GM21381 (cell line): ENCODE measurements around the gene HDGF.

ENCODE experiments used
- ATAC-seq: cut with Tn5 transposase; IDR thresholded peaks from one replicate; pipeline ENCODE4 v1.9.1; 2021; ENCODE audit warnings: mild to moderate bottlenecking, moderate library complexity; ENCODE audit not compliant: unreplicated experiment

Gene HDGF

DNA sequence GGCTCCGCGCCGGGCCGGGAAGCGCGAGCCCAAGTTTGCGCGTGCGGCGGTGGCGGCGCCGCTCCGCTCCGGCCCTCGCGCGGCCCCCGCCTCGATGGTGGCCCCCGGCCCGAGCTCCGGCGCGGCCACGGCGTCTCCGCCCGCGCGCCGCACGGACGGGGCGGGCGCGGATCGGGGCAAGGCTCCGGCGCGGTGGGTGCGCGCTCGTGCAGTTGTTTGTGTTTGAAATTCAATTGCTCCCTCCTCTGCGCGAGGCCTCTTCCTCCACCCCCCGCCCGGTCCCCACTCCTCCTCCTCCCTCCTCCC, at the start of gene HDGF:
TSS of gene HDGF (minus strand) at position 225 of the 306 bp plus-strand sequence. CDS start 246 bp downstream, outside the sequence.
- peak; percentile 13 for ATAC-seq

DNA sequence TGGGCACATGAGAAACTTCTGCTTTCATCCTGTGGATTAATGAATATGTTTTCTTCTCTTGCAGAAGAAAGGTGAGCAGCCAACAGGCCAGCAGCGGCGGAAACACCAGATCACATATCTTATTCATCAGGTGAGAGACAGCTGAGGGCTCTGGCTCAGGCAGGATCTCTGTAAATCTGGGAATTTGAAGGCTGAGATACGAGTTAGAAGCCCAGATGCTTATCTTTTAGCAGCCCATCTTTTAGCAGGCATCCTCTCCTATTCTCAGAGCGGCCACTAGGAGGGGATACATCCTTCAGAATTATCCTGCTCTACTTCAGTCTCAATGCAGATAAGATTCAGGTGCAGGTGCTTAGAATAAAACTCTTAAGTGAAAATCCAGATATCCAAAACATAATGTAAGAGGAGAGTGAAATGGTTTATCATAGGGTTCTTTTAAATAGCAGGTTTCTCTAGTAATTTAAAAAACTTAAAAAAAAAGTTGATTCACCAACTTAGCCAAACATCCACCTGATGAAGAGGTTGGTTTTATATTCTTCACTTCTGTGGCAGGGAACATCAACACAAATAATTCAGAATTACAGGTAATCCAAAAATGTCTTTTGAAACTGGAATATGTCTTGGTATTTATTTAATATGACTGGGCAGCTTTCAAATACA, 45.9 kb upstream of the HDGF start:
- no peak for ATAC-seq

DNA sequence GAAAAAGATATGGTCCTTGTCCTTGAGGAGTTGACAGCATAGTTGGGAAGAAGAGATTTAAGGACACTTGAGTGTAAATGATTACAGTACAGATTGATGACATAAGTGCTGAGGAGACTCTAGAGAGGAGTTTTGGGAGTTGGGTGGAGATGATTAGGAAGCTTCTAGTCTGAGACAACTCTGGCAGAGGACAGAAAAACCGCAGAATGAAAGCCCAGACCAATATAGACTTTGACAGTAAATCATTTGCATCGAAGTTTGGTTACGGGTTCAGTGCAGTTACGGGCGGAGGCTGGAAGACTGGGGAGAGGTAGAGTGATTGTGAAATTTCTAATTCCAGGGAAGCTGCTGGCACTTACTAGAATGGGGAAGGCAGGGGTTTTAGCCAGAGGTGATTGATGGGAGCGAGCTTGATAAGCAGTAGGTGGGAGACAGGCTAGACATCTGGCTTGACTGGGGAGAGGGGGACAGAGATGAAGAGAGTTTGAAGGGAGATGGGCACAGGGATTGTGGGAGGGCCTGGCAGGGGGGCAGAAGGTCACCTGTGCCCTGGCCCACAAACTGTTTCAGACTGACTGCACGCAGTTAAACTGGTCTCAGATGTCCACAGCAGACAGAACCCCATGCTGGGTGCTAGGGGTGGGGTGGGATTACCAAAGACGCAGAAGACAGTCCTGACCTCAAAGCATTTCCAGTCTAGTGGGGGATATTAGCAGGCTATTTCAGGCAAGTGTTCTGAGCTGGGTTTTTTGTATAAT, 45.0 kb upstream of the HDGF start:
- ATAC-seq: no peak

DNA sequence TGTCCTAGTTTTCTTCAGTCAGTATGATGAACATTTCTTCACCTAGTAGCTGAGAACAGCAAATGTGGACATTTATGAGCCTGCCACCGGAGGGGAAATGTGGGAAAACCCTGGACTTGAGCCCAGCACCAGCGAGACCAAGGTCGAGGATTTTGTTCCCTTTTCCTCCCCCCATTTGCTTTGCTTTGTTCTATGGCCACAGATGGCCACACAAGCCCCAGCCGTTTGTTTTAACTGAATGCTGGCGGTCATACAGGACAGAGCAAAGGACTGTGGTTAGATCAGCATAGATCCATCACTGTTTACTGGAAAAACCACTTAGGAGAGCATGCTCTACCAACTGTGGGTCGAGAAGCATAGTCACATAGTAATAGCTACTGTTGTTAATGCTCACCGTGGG, 44.3 kb upstream of the HDGF start:
- ATAC-seq: no peak

DNA sequence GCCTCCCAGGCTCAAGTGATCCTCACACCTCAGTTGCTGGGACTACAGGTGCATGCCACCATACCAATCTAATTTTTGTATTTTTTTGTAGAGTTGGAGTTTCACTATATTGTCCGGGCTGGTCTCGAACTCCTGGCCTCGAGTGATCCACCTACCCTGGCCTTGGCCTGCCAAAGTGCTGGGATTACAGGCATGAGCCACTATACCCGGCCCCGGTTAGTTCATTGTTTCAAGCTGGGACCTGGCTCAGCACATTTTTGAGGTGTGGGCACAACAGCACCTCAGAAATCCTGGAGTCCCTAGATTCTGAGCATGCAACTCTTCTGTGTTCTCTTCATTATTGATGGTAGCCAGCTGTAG, 43.9 kb upstream of the HDGF start:
- ATAC-seq: no peak

DNA sequence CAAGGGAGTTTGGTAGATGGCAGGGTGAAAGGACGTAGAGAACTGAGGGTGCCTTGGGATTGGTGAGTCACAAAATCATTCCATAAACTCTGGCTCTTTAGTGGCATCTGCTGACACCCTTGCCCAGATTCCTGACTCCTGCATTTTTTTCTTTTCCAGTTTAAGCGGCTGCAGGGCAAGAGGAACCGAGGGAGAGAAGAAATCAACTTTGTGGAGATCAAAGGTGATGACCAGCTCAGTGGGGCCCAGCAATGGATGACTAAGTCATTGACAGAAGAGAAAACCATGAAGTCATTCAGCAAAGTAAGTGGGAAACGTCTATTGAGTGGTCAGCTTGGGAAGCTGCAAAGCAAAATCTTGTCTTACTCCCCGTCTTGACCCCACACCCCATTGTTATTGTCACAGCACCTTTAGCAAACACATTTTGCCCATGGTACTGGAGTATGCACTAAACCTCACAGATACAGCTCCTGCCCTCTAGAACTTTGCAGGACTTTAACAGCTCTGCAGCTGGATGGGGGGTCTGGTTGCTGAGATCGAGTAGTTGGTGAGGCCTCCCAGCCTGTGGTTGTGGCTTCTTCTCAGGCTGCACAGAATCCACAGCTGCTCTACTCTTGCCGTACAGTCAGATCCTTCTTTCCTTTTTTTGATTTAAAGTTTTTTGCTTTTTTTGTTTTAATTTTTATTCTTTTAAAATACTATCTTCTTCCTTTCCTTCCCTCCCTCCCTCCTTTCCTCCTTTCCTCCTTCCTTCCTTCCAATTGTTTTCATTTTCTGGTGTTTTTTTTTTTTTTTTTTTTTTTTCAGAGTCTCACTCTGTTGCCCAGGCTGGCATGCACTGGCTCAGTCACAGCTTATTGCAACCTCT, 43.3 kb upstream of the HDGF start:
- no peak for ATAC-seq

DNA sequence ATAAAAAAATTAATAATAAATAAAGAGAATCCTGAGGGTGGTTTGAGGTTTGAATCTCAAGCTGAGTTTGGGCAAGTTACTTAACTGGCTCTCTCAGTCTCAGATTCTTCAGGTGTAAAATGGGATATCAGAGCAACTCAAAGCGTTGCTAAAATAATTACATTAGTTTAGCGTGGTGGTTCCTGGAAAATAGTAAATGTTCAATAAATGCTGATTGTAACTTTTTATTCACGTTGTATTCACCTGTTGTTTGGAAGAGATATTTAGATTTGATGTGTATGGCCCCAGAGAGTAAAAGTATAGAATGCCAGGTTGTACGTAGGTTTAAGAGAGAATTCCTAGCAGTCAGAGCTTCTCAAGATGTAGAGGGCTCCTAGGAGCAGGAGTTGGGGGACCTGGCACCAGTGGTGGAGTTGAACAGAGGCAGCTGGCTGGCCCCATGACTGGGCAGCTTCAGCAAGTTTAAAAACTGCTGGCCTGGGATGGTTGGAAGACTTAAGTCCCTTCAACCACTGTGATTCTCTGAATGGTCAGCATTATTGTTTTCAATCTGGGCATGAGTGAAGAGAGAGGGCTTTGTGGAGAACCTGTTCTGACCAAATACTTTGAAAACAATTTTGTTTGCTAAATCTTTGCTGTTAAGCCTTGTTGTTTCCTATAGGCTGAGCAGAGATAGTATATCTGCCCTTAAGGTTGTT, 38.3 kb upstream of the HDGF start:
- no peak for ATAC-seq

DNA sequence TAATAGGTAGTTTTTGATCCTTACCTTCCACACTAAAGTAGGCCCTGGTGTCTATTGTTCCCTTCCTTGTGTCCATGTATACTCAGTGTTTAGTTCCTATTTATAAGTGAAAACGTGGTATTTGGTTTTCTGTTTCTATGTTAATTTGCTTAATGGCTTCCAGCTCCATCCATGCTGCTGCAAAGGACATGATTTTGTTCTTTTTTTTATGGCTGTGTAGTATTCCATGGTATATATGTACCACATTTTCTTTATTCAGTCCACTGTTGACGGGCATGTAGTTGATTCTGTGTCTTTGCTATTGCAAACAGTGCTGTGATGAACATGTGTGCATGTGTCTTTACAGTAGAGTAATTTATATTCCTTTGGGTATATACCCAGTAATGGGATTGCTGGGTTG, 36.7 kb upstream of the HDGF start:
- no peak for ATAC-seq

DNA sequence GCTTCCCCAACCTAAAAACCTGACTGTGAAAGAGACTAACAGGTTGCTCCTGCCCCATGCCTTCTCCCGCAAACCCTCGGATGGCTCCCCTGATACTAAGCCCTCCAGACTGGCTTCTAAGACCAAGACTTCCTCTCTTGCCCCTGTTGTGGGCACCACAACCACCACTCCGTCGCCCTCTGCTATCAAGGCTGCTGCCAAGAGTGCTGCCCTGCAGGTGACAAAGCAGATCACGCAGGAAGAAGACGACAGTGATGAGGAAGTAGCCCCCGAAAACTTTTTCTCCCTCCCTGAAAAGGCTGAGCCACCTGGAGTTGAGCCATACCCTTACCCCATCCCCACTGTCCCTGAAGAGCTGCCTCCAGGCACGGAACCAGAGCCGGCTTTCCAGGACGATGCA, 35.2 kb upstream of the HDGF start:
- no peak for ATAC-seq

DNA sequence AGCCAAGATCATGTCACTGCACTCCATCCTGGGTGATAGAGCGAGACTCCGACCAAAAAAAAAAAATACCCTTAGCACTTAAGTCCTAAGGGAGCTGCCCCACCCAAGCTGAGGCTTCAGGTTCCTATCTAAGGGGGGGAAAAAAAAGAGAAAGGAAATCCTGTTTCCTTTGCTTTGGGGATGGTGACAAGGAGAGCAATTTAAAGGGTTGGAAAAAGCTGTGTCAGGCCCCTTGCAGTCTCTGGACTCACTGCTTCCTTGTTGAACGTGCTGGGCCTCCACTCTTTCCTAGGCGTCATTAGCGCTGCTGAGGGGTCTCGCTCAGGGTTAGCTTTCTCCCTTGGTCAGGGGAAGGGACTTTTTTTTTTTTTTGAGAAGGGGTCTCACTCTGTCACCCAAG, 34.0 kb upstream of the HDGF start:
- no peak for ATAC-seq

DNA sequence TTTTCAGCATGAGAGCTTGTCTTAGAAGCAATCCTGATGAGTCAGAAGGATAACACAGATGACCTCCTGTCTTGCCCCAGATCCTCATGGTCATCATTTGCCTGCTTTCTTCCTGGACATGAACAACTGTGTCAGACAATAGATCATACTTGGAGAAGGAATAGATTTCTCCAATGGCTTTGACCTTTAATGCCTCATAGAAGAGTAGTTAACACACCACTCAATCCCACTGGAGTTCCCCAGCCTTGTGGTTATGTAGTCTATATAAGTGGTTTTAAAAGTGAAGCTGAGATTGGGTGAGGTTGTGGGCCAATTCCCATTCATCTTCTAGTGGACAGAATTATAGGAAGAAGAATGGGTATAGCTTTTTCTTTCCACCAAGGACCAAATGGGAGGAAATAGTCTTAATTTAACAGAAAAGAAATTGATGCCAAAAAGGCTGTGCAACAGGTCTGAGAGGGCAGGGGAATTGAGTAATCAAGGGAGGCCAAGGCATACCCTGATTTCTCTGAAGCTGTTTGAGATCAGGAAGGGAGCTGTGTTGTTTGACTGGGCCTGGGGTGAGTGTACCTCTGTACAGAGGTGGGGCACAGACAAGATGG, 30.2 kb upstream of the HDGF start:
- no peak for ATAC-seq

DNA sequence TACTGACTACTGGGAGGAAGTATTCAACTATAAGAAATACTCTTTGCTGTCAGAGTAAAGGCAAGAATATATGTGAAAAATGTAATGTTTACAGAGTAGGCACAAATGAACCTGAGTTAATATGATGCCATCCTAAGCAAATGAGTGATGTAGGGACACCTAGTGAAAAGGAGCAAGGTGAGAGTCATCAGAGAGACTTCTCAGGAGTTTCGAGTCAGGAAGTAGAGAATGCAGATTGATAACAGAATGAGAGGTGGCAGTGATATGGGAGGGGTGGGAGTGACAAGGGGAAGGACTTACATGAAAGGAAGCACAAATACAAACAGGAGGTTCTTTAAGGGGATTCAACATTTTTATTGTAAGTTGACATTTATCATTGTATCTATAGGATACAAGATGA, 26.1 kb upstream of the HDGF start:
- ATAC-seq: no peak

DNA sequence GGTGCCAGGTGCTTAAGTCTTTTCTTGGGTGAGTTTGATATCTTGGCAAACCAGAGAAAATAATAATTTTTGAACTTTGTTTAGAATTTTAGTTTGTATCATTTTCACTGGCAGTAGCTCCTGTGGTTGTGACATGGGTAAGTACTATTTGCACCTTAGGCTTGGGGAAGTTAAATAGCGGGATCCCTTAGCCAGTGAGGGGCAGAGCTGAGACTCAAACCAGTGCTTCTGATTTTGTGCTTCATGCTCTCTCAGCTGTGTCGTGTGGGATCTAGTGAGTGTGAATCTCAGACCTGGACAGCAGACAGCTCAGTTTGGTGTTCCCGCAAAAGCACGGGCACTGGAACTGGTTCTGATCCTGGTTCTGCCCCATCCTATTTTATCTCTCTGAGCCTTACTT, 25.5 kb upstream of the HDGF start:
- no peak for ATAC-seq

DNA sequence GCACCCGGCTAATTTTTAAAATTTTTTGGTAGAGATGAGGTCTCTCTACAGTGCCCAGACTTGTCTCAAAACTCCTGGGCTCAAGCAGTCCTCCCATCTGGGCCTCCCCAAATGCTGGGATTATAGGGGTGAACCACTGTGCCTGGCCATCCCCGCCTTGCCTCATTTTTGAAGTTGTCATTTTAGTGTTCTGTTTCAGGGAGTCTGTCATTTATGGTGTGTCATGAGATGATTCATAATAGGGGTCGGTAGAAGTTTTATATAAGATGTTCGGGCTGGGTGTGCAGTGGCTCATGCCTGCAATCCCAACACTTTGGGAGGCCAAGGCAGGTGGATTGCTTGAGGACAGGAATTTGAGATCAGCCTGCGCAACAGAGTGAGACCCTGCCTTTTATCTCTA, 24.3 kb upstream of the HDGF start:
- no peak for ATAC-seq

DNA sequence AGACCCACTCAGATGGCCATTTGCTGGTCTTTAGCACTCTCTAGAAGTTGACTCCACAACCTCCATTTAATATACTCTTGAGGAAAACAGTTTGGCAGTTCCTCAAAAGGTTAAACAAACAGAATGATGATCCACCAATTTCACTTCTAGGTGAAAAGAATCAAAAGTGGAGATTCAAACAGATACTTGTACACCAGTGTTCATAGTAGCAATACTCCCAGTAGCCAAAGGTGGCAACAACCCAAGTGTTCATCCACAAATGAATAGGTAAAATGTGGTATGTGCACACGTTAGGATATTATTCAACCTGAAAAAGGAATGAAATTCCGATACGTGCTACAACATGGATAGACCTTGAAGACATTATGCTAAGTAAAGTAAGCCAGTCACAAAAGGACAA, 22.1 kb upstream of the HDGF start:
- ATAC-seq: no peak

DNA sequence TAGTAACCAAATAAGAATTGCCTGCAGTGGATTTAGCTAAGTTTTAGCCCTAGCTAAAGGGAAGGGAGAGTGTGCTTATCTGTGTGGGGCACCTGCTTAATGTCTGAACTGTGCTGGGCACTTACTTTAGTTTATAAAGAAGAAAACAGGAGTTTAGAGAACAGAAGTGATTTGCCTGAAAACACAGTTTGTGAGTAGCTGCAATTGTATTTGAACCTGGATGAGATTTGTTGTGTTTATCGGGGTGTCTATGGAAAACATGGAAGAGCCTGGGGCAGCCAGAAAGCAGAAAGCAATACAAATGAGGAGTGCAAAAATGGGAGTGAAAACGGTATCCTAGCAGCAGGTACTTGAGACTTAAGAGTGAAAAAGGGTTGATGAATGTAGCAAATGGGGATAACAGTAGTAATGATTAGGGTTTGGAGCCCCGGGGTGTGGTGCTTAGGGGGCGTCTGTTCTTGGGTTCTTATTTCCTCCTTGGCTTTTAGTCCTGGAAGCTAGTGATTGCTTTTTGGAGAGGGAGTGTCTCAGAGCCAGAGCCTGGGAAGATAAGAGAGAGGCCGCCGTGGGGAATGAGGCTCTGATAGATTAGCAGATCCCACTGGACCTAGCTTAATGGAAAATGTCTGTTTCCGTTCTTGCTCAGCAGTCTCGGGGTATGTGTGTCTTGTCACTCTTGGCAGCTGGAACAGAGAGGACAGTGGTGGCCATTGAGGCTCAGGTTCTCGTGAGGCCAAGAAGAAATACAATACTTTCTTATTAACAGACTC, 21.4 kb upstream of the HDGF start:
- no peak for ATAC-seq

DNA sequence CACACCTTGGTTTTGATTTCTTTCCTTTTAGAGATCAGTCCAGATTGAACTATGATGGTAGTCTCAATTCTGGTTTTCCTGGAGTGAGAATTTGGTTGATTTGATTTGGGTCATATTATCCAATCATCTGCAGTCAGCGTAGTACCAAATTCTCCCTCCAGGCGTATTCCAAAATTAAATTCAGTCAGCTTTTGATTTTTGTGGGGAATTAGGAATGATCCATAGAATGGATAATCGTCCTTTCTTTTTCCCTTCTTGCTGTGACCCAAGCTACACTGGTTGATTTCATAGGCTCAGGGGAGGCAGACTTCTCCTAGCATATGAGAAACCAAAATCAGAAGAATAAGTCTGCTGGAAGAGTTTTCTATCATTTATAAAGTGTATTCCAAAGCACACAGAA, 20.7 kb upstream of the HDGF start:
- ATAC-seq: no peak

DNA sequence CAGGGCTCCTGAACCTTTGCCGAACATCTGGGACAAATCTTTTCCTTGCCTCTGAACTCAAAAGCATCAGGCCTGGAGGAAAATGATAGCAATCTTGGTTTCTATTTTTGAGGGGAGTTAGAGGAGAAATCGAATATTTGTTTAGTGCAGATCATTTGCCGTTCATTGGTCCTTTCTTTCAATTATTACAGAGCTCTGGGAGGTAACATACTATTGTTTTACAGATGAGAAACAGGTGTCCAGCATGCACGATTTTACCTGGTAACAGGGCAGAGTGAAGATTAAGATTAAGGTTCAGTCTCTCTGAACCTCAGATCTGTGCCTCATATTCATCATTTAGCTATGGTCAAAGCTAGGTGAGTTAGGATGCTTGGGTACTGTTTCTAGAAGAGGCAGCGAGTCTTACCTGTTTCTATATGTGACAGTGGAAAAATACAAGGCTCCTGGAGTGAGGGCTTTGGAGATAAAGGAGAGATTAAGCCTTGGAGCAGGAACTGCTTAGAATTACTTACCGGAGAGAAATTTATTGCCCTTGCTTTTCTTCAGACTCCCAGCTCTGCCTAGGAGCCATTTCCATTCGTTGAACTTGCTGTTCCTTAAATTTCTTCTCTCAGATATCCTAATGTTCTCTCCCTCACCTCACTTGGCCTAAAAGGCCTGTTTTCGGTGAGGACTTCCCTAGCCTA, 17.3 kb upstream of the HDGF start:
- ATAC-seq: no peak

DNA sequence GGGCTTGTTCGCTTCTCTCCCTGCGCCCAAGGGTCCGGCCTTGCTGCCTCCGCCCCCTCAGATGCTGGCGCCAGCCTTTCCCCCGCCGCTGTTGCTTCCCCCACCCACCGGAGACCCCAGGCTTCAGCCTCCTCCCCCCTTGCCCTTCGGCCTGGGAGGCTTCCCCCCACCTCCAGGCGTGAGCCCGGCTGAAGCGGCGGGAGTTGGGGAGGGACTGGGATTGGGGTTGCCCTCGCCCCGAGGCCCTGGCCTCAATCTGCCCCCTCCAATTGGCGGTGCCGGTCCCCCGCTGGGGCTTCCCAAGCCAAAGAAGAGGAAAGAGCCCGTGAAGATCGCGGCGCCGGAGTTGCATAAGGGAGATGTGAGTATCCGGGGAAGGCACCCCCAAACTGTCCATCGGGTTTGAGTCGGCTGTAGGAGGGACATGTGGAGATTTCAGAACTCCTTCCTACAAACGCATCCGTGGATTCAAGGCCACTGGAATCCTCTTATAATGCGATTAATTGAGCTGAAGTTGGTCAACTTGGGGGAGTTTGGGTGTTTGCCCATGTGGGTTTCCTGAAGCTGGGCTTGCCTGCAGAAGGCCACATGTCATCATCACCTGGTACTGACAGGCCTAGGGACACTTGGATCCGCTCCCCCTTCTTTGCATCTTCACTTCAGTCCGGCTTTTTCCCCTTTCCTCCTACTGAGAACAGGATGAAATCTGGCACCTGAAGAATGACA, 16.6 kb upstream of the HDGF start:
- peak; percentile 4 for ATAC-seq
